H9 (cell line): ENCODE results near the gene PIGL. TPM values are rescaled to one million over a fixed set of nuclear protein-coding genes. Genes with fewer than 3 reads are reported as not detected.

ENCODE experiments used
- DNase-seq: peaks from one replicate; pipeline ENCODE4 v3.0.0-alpha.2; 2017
- H2AFZ ChIP-seq: one replicate; pipeline ENCODE4 v1.6.1; 2013; ENCODE audit warnings: mild to moderate bottlenecking, low read length, control low read depth, moderate library complexity
- H2AK5ac ChIP-seq: 2 replicates; pipeline ENCODE4 v1.6.1; 2013; ENCODE audit warnings: low read length, control low read depth, mixed read lengths; ENCODE audit not compliant: insufficient read length
- H2BK120ac ChIP-seq: one replicate; pipeline ENCODE4 v1.6.1; 2013; ENCODE audit warnings: low read depth, mild to moderate bottlenecking, low read length, control low read depth, inconsistent platforms; ENCODE audit not compliant: poor library complexity, severe bottlenecking
- H2BK12ac ChIP-seq: 2 replicates; pipeline ENCODE4 v1.6.1; 2013; ENCODE audit warnings: low read length, control low read depth, mixed read lengths, low read depth; ENCODE audit not compliant: insufficient read length
- H2BK15ac ChIP-seq: 2 replicates; pipeline ENCODE4 v1.6.1; 2013; ENCODE audit warnings: low read depth, low read length, control low read depth
- H2BK20ac ChIP-seq: one replicate; pipeline ENCODE4 v1.6.1; 2013; ENCODE audit warnings: low read depth, mild to moderate bottlenecking, low read length, control low read depth, inconsistent platforms; ENCODE audit not compliant: poor library complexity, severe bottlenecking
- H2BK5ac ChIP-seq: 2 replicates; pipeline ENCODE4 v1.6.1; 2013; ENCODE audit warnings: low read length, control low read depth, mixed read lengths; ENCODE audit not compliant: insufficient read length
- H3K14ac ChIP-seq: 2 replicates; pipeline ENCODE4 v1.6.1; 2013; ENCODE audit warnings: low read length, control low read depth; ENCODE audit not compliant: insufficient read depth
- H3K18ac ChIP-seq: 2 replicates; pipeline ENCODE4 v1.6.1; 2013; ENCODE audit warnings: low read depth, mild to moderate bottlenecking, mixed read lengths, low read length, control low read depth; ENCODE audit not compliant: insufficient read length
- H3K23ac ChIP-seq: 2 replicates; pipeline ENCODE4 v1.6.1; 2013; ENCODE audit warnings: low read length, control low read depth, mixed read lengths, low read depth; ENCODE audit not compliant: insufficient read length
- H3K23me2 ChIP-seq: 2 replicates; pipeline ENCODE4 v1.6.1; 2013; ENCODE audit warnings: low read depth, mild to moderate bottlenecking, mixed read lengths, low read length, control low read depth; ENCODE audit not compliant: insufficient read length, poor library complexity, severe bottlenecking
- H3K27ac ChIP-seq: 2 replicates; pipeline ENCODE4 v1.5.1; 2013; ENCODE audit warnings: low read length, control low read depth, mixed read lengths, low read depth; ENCODE audit not compliant: insufficient read length
- H3K27me3 ChIP-seq: 2 replicates; pipeline ENCODE4 v1.6.1; 2013; ENCODE audit warnings: low read length, control low read depth, inconsistent platforms; ENCODE audit not compliant: insufficient read depth
- H3K4ac ChIP-seq: 2 replicates; pipeline ENCODE4 v1.6.1; 2013; ENCODE audit warnings: low read depth, mild to moderate bottlenecking, control low read depth, inconsistent platforms, low read length, moderate library complexity
- H3K4me1 ChIP-seq: 2 replicates; pipeline ENCODE4 v1.6.1; 2013; ENCODE audit warnings: low read length, control low read depth, inconsistent platforms; ENCODE audit not compliant: insufficient read depth
- H3K4me2 ChIP-seq: 2 replicates; pipeline ENCODE4 v1.6.1; 2013; ENCODE audit warnings: low read length, control low read depth, mixed read lengths; ENCODE audit not compliant: insufficient read length, insufficient read depth
- H3K56ac ChIP-seq: 2 replicates; pipeline ENCODE4 v1.6.1; 2013; ENCODE audit warnings: low read depth, mild to moderate bottlenecking, mixed read lengths, low read length, control low read depth; ENCODE audit not compliant: insufficient read length
- H3K79me1 ChIP-seq: 2 replicates; pipeline ENCODE4 v1.6.1; 2013; ENCODE audit warnings: low read depth, mild to moderate bottlenecking, moderate library complexity, low read length, control low read depth, inconsistent platforms; ENCODE audit not compliant: insufficient read depth, poor library complexity, severe bottlenecking
- H3K79me2 ChIP-seq: 2 replicates; pipeline ENCODE4 v1.6.1; 2013; ENCODE audit warnings: low read length, control low read depth, inconsistent platforms; ENCODE audit not compliant: insufficient read depth
- H3K9ac ChIP-seq: 2 replicates; pipeline ENCODE4 v1.6.1; 2013; ENCODE audit warnings: low read length, control low read depth, mixed read lengths; ENCODE audit not compliant: insufficient read length; ENCODE audit errors: extremely low read depth
- H3K9me3 ChIP-seq: one replicate; pipeline ENCODE4 v1.6.1; 2013; ENCODE audit warnings: low read depth, low read length, inconsistent platforms; ENCODE audit not compliant: control insufficient read depth
- H3T11ph ChIP-seq: one replicate; pipeline ENCODE4 v1.6.1; 2013; ENCODE audit warnings: mild to moderate bottlenecking, low read length, control low read depth, inconsistent platforms
- H4K20me1 ChIP-seq: one replicate; pipeline ENCODE4 v1.6.1; 2013; ENCODE audit not compliant: control insufficient read depth, insufficient read length, insufficient read depth
- H4K5ac ChIP-seq: 2 replicates; pipeline ENCODE4 v1.6.1; 2013; ENCODE audit warnings: low read depth, mild to moderate bottlenecking, mixed read lengths, low read length, control low read depth; ENCODE audit not compliant: insufficient read length
- H4K8ac ChIP-seq: replicated peaks from 2 replicates; pipeline ENCODE4 v1.6.1; 2013; ENCODE audit warnings: low read length, control low read depth, mixed read lengths, low read depth; ENCODE audit not compliant: insufficient read length
- H4K91ac ChIP-seq: 2 replicates; pipeline ENCODE4 v1.6.1; 2013; ENCODE audit warnings: low read depth, mild to moderate bottlenecking, moderate library complexity, mixed read lengths, low read length, control low read depth; ENCODE audit not compliant: insufficient read length
- H3K27ac Mint-ChIP-seq, 3 experiments: 2 replicates in 2 of 3; 3 replicates in 1 of 3; pipeline ENCODE4 v1.8.0; 2020 to 2021; ENCODE audit warnings: mixed read lengths in 3 of 3, mild to moderate bottlenecking in 1 of 3, moderate library complexity in 1 of 3
- H3K27me3 Mint-ChIP-seq: 2 replicates; pipeline ENCODE4 v1.8.0; 2021; ENCODE audit warnings: low read depth, mild to moderate bottlenecking, moderate library complexity, mixed read lengths
- H3K36me3 Mint-ChIP-seq, 3 experiments: 2 replicates in 2 of 3; 3 replicates in 1 of 3; pipeline ENCODE4 v1.8.0; 2020 to 2021; ENCODE audit warnings: low read depth in 3 of 3, mixed read lengths in 3 of 3; ENCODE audit not compliant: insufficient read depth in 1 of 3
- H3K4me1 Mint-ChIP-seq, 2 experiments: 2 replicates each; pipeline ENCODE4 v1.8.0; 2020; ENCODE audit warnings: mixed read lengths in 2 of 2
- H3K4me3 Mint-ChIP-seq, 2 experiments: 2 replicates in 1 of 2; 3 replicates in 1 of 2; pipeline ENCODE4 v1.8.0; 2020 to 2021; ENCODE audit warnings: mild to moderate bottlenecking in 2 of 2, mixed read lengths in 2 of 2, moderate library complexity in 1 of 2
- H3K9me3 Mint-ChIP-seq, 2 experiments: 2 replicates in 1 of 2; 3 replicates in 1 of 2; pipeline ENCODE4 v1.8.0; 2020; ENCODE audit warnings: mild to moderate bottlenecking in 2 of 2, mixed read lengths in 2 of 2, moderate library complexity in 1 of 2
- CTCF ChIP-seq: fragments of 200-600 bp; sonication (generic); conservative IDR thresholded peaks from 3 replicates; pipeline ENCODE4 v1.8.0; 2021; ENCODE audit warnings: antibody characterized with exemption, mild to moderate bottlenecking
- total RNA-seq: library from RNA; stranded (reverse); gene quantifications from 2 replicates; pipeline ENCODE4 v1.2.1, GENCODE V29; 2021

PIGL gene
- total RNA-seq, 1 experiment from 2014 or later: 21.6 TPM

- no peak overlapping the region for H2BK12ac ChIP-seq
- H3K9me3 ChIP-seq: no peaks in the 10 kb centered on the region
- Mint-ChIP-seq H3K27ac (no peak overlapping the region), H3K36me3 (no peaks in the 10 kb centered on the region), H3K27me3 (peaks cover 1% of the 10 kb centered on the region), H3K9me3 (no peaks in the 10 kb centered on the region), H3K4me3 (no peak overlapping the region), H3K4me1 (peaks cover 0 to 5% of the 10 kb centered on the region in 2 experiments; a peak in 2 of 4 replicates)
- H3K56ac ChIP-seq: no peak overlapping the region
- no peak overlapping the region for H3K4me2 ChIP-seq
- no peak overlapping the region for H2BK20ac ChIP-seq
- no peaks in the 10 kb centered on the region for H4K20me1 ChIP-seq
- H3K27ac ChIP-seq: no peak overlapping the region
- DNase-seq: no peak
- H3K79me2 ChIP-seq: no peaks in the 10 kb centered on the region
- no peak overlapping the region for H2BK120ac ChIP-seq
- no peak overlapping the region for H4K5ac ChIP-seq
- no peak overlapping the region for H4K8ac ChIP-seq
- no peaks in the 10 kb centered on the region for H3K27me3 ChIP-seq
- H3K79me1 ChIP-seq: no peaks in the 10 kb centered on the region
- no peak overlapping the region for H2AK5ac ChIP-seq
- no peak overlapping the region for H3T11ph ChIP-seq
- H3K14ac ChIP-seq: no peak overlapping the region
- TF ChIP-seq CTCF: no peak
- H3K4me1 ChIP-seq: no peaks in the 10 kb centered on the region
- no peak overlapping the region for H2AFZ ChIP-seq
- H3K23me2 ChIP-seq: no peaks in the 10 kb centered on the region
- no peak overlapping the region for H4K91ac ChIP-seq
- no peak overlapping the region for H2BK5ac ChIP-seq
- no peak overlapping the region for H3K4ac ChIP-seq
- no peak overlapping the region for H3K9ac ChIP-seq
- H3K18ac ChIP-seq: no peak overlapping the region
- H2BK15ac ChIP-seq: no peak overlapping the region
- H3K23ac ChIP-seq: no peak overlapping the region
These were observed 147.6 kb downstream of the PIGL start for GRCh38 chr17:16364625-16365024.
